HCT116 (cell line): ENCODE measurements around the gene HFE. TPM values are rescaled to one million over a fixed set of nuclear protein-coding genes. Genes with fewer than 3 reads are reported as not detected.

Source experiments
- ATAC-seq: fragments of 200-7000 bp; cut with Tn5 transposase; 2 replicates; pipeline ENCODE4 v1.9.1; 2020; ENCODE audit warnings: mild to moderate bottlenecking, moderate library complexity
- BruUV-seq: library from RNA; stranded (reverse); fragments of 400-500 nt; replicated peaks from 2 replicates; lab custom pipeline; 2021; lab: Mats Ljungman, UMichigan
- CTCF ChIA-PET: fragments of 300-600 bp; sonication (Branson Sonifier 250); formaldehyde crosslinking; loops from one replicate; lab custom pipeline; 2021; ENCODE audit warnings: antibody characterized with exemption; lab: Charles Lee
- POLR2A ChIA-PET: fragments of 300-600, 350-600 bp; sonication (Branson Sonifier 250); formaldehyde crosslinking; loops from one replicate; lab custom pipeline; 2021; ENCODE audit warnings: antibody characterized with exemption; lab: Charles Lee
- RAD21 ChIA-PET, 2 experiments: fragments of 300-600 bp; sonication (Branson Sonifier 250); formaldehyde crosslinking; loops; one replicate each; lab custom pipeline; 2023; ENCODE audit warnings: low total read pairs in 2 of 2; ENCODE audit not compliant: uncharacterized antibody in 2 of 2, unreplicated experiment in 2 of 2, low non-redundant PET in 1 of 2; lab: Charles Lee
- DNase-seq: peaks from one replicate; pipeline ENCODE4 v3.0.0-alpha.2; 2010; ENCODE audit warnings: low read depth, low spot score
- H2AFZ ChIP-seq: fragments of 200-600 bp; shearing (Covaris generic), sonication (generic); 2 replicates; pipeline ENCODE4 v1.6.1; 2017; ENCODE audit warnings: low read depth, mixed run types, mixed read lengths, antibody characterized with exemption, low read length; ENCODE audit not compliant: poor library complexity, severe bottlenecking
- H3K27ac ChIP-seq: 2 replicates; pipeline ENCODE4 v1.5.1; 2012; ENCODE audit warnings: low read depth, low read length
- H3K27me3 ChIP-seq: fragments of 200-600 bp; sonication (generic); 2 replicates; pipeline ENCODE4 v1.6.1; 2016; ENCODE audit warnings: mixed run types, low read length, mixed read lengths; ENCODE audit not compliant: insufficient read depth
- H3K36me3 ChIP-seq, 2 experiments: fragments of 200-500 bp in 1 of 2; fragments of 200-600 bp in 1 of 2; sonication (Bioruptor generic) in 1 of 2; sonication (generic) in 1 of 2; 2 replicates each; pipeline versions ENCODE4 v1.5.1 to v1.6.1; 2014 to 2016; ENCODE audit warnings: low read length in 2 of 2, inconsistent platforms in 1 of 2, mixed read lengths in 1 of 2, mixed run types in 1 of 2; ENCODE audit not compliant: insufficient read depth in 2 of 2, control insufficient read depth in 1 of 2
- H3K4me1 ChIP-seq, 2 experiments: fragments of 200-600 bp in 1 of 2; sonication (generic) in 1 of 2; 2 replicates each; pipeline versions ENCODE4 v1.5.1 to v1.6.1; 2012 to 2017; ENCODE audit warnings: low read length in 2 of 2, inconsistent platforms in 1 of 2, mild to moderate bottlenecking in 1 of 2, mixed read lengths in 1 of 2, mixed run types in 1 of 2, moderate library complexity in 1 of 2; ENCODE audit not compliant: insufficient read depth in 2 of 2, control insufficient read depth in 1 of 2
- H3K4me2 ChIP-seq: fragments of 200-600 bp; sonication (generic); 2 replicates; pipeline ENCODE4 v1.6.1; 2017; ENCODE audit warnings: mixed run types, low read length, mixed read lengths
- H3K4me3 ChIP-seq, 2 experiments: fragments of 200-600 bp in 1 of 2; sonication (generic) in 1 of 2; replicated peaks in 1 of 2; 2 replicates each; pipeline ENCODE4 v1.5.1; 2011 to 2016; ENCODE audit warnings: low read length in 2 of 2, control low read depth in 1 of 2, low read depth in 1 of 2, mild to moderate bottlenecking in 1 of 2, mixed read lengths in 1 of 2, mixed run types in 1 of 2
- H3K79me2 ChIP-seq: fragments of 200-600 bp; sonication (generic); 2 replicates; pipeline ENCODE4 v1.6.1; 2017; ENCODE audit warnings: mild to moderate bottlenecking, mixed run types, low read length, moderate library complexity, mixed read lengths; ENCODE audit not compliant: insufficient read depth
- H3K9ac ChIP-seq: fragments of 200-600 bp; sonication (generic); 2 replicates; pipeline ENCODE4 v1.6.1; 2016; ENCODE audit warnings: low read length, mixed read lengths
- H3K9me2 ChIP-seq: fragments of 200-600 bp; sonication (generic), shearing (Covaris generic); 2 replicates; pipeline ENCODE4 v1.6.1; 2017; ENCODE audit warnings: mixed run types, mild to moderate bottlenecking, moderate library complexity; ENCODE audit not compliant: insufficient read depth
- H3K9me3 ChIP-seq, 2 experiments: fragments of 200-500 bp in 1 of 2; fragments of 200-600 bp in 1 of 2; sonication (Bioruptor generic) in 1 of 2; sonication (generic) in 1 of 2; 2 replicates each; pipeline ENCODE4 v1.6.1; 2014 to 2017; ENCODE audit warnings: low read length in 2 of 2, mixed read lengths in 2 of 2, inconsistent platforms in 1 of 2, low read depth in 1 of 2, mild to moderate bottlenecking in 1 of 2, mixed run types in 1 of 2, moderate library complexity in 1 of 2; ENCODE audit not compliant: control insufficient read depth in 1 of 2, insufficient read depth in 1 of 2
- H4K20me1 ChIP-seq: fragments of 200-600 bp; sonication (generic), shearing (Covaris generic); 2 replicates; pipeline ENCODE4 v1.6.1; 2017; ENCODE audit warnings: mixed run types, mild to moderate bottlenecking, moderate library complexity; ENCODE audit not compliant: insufficient read depth
- CBX3 ChIP-seq: IDR thresholded peaks from 2 replicates; pipeline ENCODE4 v1.6.1; 2012; ENCODE audit warnings: low read depth
- ELF1 ChIP-seq: IDR thresholded peaks from 2 replicates; pipeline ENCODE4 v1.6.1; 2012; ENCODE audit warnings: low read depth, borderline replicate concordance
- EZH2 ChIP-seq: fragments of 200-600 bp; sonication (generic); IDR thresholded peaks from 2 replicates; pipeline ENCODE4 v1.6.1; 2017; ENCODE audit warnings: antibody characterized with exemption, mixed run types
- EZH2phosphoT487 ChIP-seq: fragments of 200-600 bp; IDR thresholded peaks from 2 replicates; pipeline ENCODE4 v1.6.1; 2018; ENCODE audit warnings: antibody characterized with exemption, borderline replicate concordance
- JUND ChIP-seq: IDR thresholded peaks from 2 replicates; pipeline ENCODE4 v1.6.1; 2012
- POLR2AphosphoS5 ChIP-seq: IDR thresholded peaks from 2 replicates; pipeline ENCODE4 v1.6.1; 2011; ENCODE audit warnings: mild to moderate bottlenecking, low read depth, low read length, moderate library complexity
- RAD21 ChIP-seq: IDR thresholded peaks from 2 replicates; pipeline ENCODE4 v1.6.1; 2012; ENCODE audit warnings: low read depth, mild to moderate bottlenecking
- TCF7L2 ChIP-seq: IDR thresholded peaks from 2 replicates; pipeline ENCODE4 v1.7.0; 2011; ENCODE audit warnings: borderline replicate concordance, inconsistent platforms; ENCODE audit not compliant: insufficient read depth, insufficient read length; ENCODE audit errors: extremely low read depth
- YY1 ChIP-seq: IDR thresholded peaks from 2 replicates; pipeline ENCODE4 v1.6.1; 2011; ENCODE audit warnings: low read length, low read depth, moderate library complexity, mild to moderate bottlenecking; ENCODE audit not compliant: insufficient replicate concordance; ENCODE audit errors: extremely low read depth
- intact Hi-C: fragments of 100-400 bp; cut with micrococcal nuclease; formaldehyde crosslinking; loops from 2 replicates; pipeline ENCODE4 v1.10.0; 2022
- total RNA-seq: library from RNA; stranded (reverse); gene quantifications from one replicate; pipeline ENCODE4 v1.2.1, GENCODE V29; 2021; ENCODE audit not compliant: unreplicated experiment
- TF ChIP-seq, protein P1 (sequence below), 3 experiments: fragments of 200-600 bp in 1 of 3; sonication (generic) in 1 of 3; IDR thresholded peaks in 2 of 3; conservative IDR thresholded peaks in 1 of 3; 2 replicates each; pipeline ENCODE4 v1.5.1; 2012 to 2017; ENCODE audit warnings: low read depth in 2 of 3, low read length in 2 of 3, antibody characterized with exemption in 1 of 3, borderline replicate concordance in 1 of 3, control low read depth in 1 of 3, mild to moderate bottlenecking in 1 of 3, mixed read lengths in 1 of 3, mixed run types in 1 of 3, moderate library complexity in 1 of 3; ENCODE audit not compliant: insufficient read depth in 1 of 3
- TF ChIP-seq, protein P2 (sequence below): IDR thresholded peaks from 2 replicates; pipeline ENCODE4 v1.6.1; 2012

Gene HFE
- total RNA-seq, 1 experiment from 2014 or later: 9.8 TPM

DNA sequence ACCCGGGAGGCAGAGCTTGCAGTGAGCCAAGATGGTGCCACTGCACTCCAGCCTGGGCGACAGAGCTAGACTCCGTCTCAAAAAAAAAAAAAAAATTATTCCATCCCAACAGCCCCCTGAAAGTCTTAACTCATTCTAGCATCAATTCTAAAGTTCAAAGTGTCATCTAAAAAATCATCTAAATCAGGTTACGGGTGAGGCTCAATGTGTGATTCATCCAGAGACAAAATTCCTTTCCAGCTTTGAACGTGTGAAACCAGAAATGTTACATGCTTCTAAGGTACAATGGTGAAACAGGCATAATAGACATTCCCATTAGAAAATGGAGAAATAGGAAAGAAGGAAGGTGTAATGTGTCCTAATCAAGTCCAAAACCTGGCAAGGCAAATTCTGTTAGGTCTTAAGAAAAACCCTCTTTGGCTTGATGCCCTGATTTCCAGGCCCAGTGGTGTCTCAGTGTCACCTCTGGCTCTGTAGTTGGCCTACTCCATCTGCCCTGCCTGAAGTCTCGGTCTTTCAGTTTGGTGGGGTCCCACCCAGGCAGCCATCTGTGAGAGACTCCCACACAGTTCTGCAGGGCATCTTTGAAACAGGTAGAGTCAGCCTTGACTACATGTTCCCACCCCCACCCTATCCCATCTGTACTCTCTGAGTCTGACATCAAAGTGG is 43.5 kb downstream of the HFE start:
- TF ChIP-seq EZH2 (no peak), ELF1 (no peak), CBX3 (no peak), RAD21 (no peak), TCF7L2 (no peak), EZH2phosphoT487 (no peak), YY1 (no peak), JUND (no peak), POLR2AphosphoS5 (no peak)
- TF ChIP-seq, protein P1, sequence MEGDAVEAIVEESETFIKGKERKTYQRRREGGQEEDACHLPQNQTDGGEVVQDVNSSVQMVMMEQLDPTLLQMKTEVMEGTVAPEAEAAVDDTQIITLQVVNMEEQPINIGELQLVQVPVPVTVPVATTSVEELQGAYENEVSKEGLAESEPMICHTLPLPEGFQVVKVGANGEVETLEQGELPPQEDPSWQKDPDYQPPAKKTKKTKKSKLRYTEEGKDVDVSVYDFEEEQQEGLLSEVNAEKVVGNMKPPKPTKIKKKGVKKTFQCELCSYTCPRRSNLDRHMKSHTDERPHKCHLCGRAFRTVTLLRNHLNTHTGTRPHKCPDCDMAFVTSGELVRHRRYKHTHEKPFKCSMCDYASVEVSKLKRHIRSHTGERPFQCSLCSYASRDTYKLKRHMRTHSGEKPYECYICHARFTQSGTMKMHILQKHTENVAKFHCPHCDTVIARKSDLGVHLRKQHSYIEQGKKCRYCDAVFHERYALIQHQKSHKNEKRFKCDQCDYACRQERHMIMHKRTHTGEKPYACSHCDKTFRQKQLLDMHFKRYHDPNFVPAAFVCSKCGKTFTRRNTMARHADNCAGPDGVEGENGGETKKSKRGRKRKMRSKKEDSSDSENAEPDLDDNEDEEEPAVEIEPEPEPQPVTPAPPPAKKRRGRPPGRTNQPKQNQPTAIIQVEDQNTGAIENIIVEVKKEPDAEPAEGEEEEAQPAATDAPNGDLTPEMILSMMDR (IDR thresholded peaks at IDR 0.05 in 2 of 3, conservative IDR thresholded peaks at IDR 0.05 in 1 of 3; ENCODE audit: borderline replicate concordance in 1 of 3, insufficient read depth in 1 of 3, low read depth in 2 of 3, low read length in 2 of 3): no peak
- TF ChIP-seq, protein P2, sequence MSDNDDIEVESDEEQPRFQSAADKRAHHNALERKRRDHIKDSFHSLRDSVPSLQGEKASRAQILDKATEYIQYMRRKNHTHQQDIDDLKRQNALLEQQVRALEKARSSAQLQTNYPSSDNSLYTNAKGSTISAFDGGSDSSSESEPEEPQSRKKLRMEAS: no peak
- peaks cover 6 to 30% of the 10 kb centered on the region in 2 experiments for H3K4me1 ChIP-seq
- H3K9ac ChIP-seq: no peak overlapping the region
- CTCF ChIA-PET: no interaction called here
- H3K27ac ChIP-seq: no peak overlapping the region
- no TSS peak for BruUV-seq
- intact Hi-C loops: no loop called here
- no peak overlapping the region for H3K4me3 ChIP-seq
- H3K27me3 ChIP-seq: no peaks in the 10 kb centered on the region
- no peaks in the 10 kb centered on the region for H3K9me3 ChIP-seq
- POLR2A ChIA-PET: interaction anchor here (1.6 kb wide), 1 partner anchor 26 kb away, joined by 12 read pairs; a partner anchor contains a TSS
- no peaks in the 10 kb centered on the region for H4K20me1 ChIP-seq
- H3K9me2 ChIP-seq: no peaks in the 10 kb centered on the region
- RAD21 ChIA-PET: no interaction called here
- H3K79me2 ChIP-seq: peaks cover 8% of the 10 kb centered on the region
- H2AFZ ChIP-seq: no peak overlapping the region
- ATAC-seq: no peak
- no peaks in the 10 kb centered on the region for H3K36me3 ChIP-seq
- DNase-seq: no peak
- H3K4me2 ChIP-seq: peak overlapping the region; percentile 32; the same call in 1 of the 2 replicates
